Measurements from ENCODE around the gene CTXND1. TPM values are rescaled to one million over a fixed set of nuclear protein-coding genes. Genes with fewer than 3 reads are reported as not detected.
A peak's percentile ranks its signal among the peaks of the same experiment; 100 is the strongest.

CTXND1 gene
- total and polyA plus RNA-seq, 9 donors: 0.04 to 0.52 (median 0.14) TPM; not detected in 1

GRCh38 chr15:80173022-80173759 lies 78.8 kb downstream of the CTXND1 start:
- Histone ChIP-seq H3K27me3 (no peaks in the 10 kb centered on the region), H3K9me3 (no peaks in the 10 kb centered on the region), H3K4me3 (no peak overlapping the region), H3K27ac (no peak overlapping the region), H3K36me3 (no peaks in the 10 kb centered on the region), H3K4me1 (ENCODE audit: insufficient read depth) (no peaks in the 10 kb centered on the region)
- TF ChIP-seq POLR2A (IDR thresholded peaks at IDR 0.05) (no peak), EP300 (IDR thresholded peaks at IDR 0.05) (no peak), CTCF (IDR thresholded peaks at IDR 0.05) (peak; percentile 26 to 63 (median 36))
- WGBS, 3 donors: 62 to 72% (median 65%) methylated on average over 10 of the region's 10 CpGs
- peak; percentile 28 to 75 (median 66) for DNase-seq
- intact Hi-C loops (cut with DNase I): loop anchor here in 1 of 4 donors (10.0 kb wide), 1 partner anchor 108 kb away; no protein-coding TSS in a partner anchor

- H3K4me3 ChIP-seq: no peak overlapping the region
- TF ChIP-seq CTCF (IDR thresholded peaks at IDR 0.05): no peak
- TF ChIP-seq POLR2A (IDR thresholded peaks at IDR 0.05): no peak
- no peak for TF ChIP-seq EP300 (IDR thresholded peaks at IDR 0.05)
- H3K4me1 ChIP-seq (ENCODE audit: insufficient read depth): no peaks in the 10 kb centered on the region
- intact Hi-C loops (cut with DNase I): loop anchor here in 1 of 4 donors (10.0 kb wide), 1 partner anchor 108 kb away; no protein-coding TSS in a partner anchor
- 80 to 87% (median 85%) methylated on average over 8 of the region's 8 CpGs for WGBS, 3 donors
- no peaks in the 10 kb centered on the region for H3K9me3 ChIP-seq
- H3K27ac ChIP-seq: no peak overlapping the region
- no peak for DNase-seq
- H3K36me3 ChIP-seq: no peaks in the 10 kb centered on the region
- H3K27me3 ChIP-seq: no peaks in the 10 kb centered on the region
Measured at GRCh38 chr15:80172401-80172800, 79.6 kb downstream of the CTXND1 start.

GRCh38 chr15:80171787-80172186 lies 80.2 kb downstream of the CTXND1 start:
- DNase-seq: no peak
- no peaks in the 10 kb centered on the region for H3K27me3 ChIP-seq
- H3K9me3 ChIP-seq: no peaks in the 10 kb centered on the region
- H3K36me3 ChIP-seq: no peaks in the 10 kb centered on the region
- H3K27ac ChIP-seq: no peak overlapping the region
- WGBS, 3 donors: 76 to 84% (median 81%) methylated on average over 4 of the region's 4 CpGs
- TF ChIP-seq CTCF (IDR thresholded peaks at IDR 0.05): no peak
- TF ChIP-seq EP300 (IDR thresholded peaks at IDR 0.05): no peak
- no peak for TF ChIP-seq POLR2A (IDR thresholded peaks at IDR 0.05)
- intact Hi-C loops (cut with DNase I): loop anchor here in 1 of 4 donors (10.0 kb wide), 1 partner anchor 107 kb away; no protein-coding TSS in a partner anchor
- no peaks in the 10 kb centered on the region for H3K4me1 ChIP-seq (ENCODE audit: insufficient read depth)
- H3K4me3 ChIP-seq: no peak overlapping the region

- H3K4me3 ChIP-seq: no peak overlapping the region
- no peak overlapping the region for H3K27ac ChIP-seq
- 82 to 87% (median 82%) methylated on average over 2 of the region's 2 CpGs for WGBS, 3 donors
- TF ChIP-seq POLR2A (IDR thresholded peaks at IDR 0.05): no peak
- no peak for TF ChIP-seq CTCF (IDR thresholded peaks at IDR 0.05)
- TF ChIP-seq EP300 (IDR thresholded peaks at IDR 0.05): no peak
- H3K36me3 ChIP-seq: no peaks in the 10 kb centered on the region
- no peaks in the 10 kb centered on the region for H3K4me1 ChIP-seq (ENCODE audit: insufficient read depth)
- intact Hi-C loops (cut with DNase I): loop anchor here in 1 of 4 donors (10.0 kb wide), 1 partner anchor 106 kb away; no protein-coding TSS in a partner anchor
- H3K27me3 ChIP-seq: no peaks in the 10 kb centered on the region
- no peak for DNase-seq
- no peaks in the 10 kb centered on the region for H3K9me3 ChIP-seq
Measured at GRCh38 chr15:80170596-80170995, 81.4 kb downstream of the CTXND1 start.
